OCI-M2 (cell line): ENCODE measurements around the gene KRT36.

Experiments used
- DNase-seq: peaks from one replicate; lab custom pipeline; 2025; ENCODE audit not compliant: unreplicated experiment; lab: John Stamatoyannopoulos, UW

Gene KRT36

GRCh38 chr17:41504246-41504977 is 14.7 kb upstream of the KRT36 start:
- no peak for DNase-seq

GRCh38 chr17:41503202-41503601 is 13.5 kb upstream of the KRT36 start:
- DNase-seq, result no peak

GRCh38 chr17:41500131-41500911 is 10.6 kb upstream of the KRT36 start:
- DNase-seq, result no peak

- DNase-seq, result no peak
Observed at GRCh38 chr17:41499714-41500113, 10.0 kb upstream of the KRT36 start.

- DNase-seq, result no peak
Observed at GRCh38 chr17:41498276-41498675, 8.6 kb upstream of the KRT36 start.

GRCh38 chr17:41496803-41497484 is 7.2 kb upstream of the KRT36 start:
- no peak for DNase-seq

GRCh38 chr17:41494524-41494923 is 4.8 kb upstream of the KRT36 start:
- no peak for DNase-seq

GRCh38 chr17:41492771-41493170 is 3.1 kb upstream of the KRT36 start:
- no peak for DNase-seq

- no peak for DNase-seq
Observed at GRCh38 chr17:41492351-41492750, 2.6 kb upstream of the KRT36 start.

- no peak for DNase-seq
Observed at GRCh38 chr17:41491476-41491875, 1.8 kb upstream of the KRT36 start.

- DNase-seq, result no peak
Observed at GRCh38 chr17:41490000-41490990, 585 bp upstream of the KRT36 start.

- no peak for DNase-seq
Observed at GRCh38 chr17:41486809-41487530, 2.7 kb downstream of the KRT36 start.

GRCh38 chr17:41486316-41486715 is 3.4 kb downstream of the KRT36 start:
- DNase-seq, result no peak

GRCh38 chr17:41484920-41485904 is 4.5 kb downstream of the KRT36 start:
- DNase-seq, result no peak

- DNase-seq, result no peak
Observed at GRCh38 chr17:41483991-41484826, 5.5 kb downstream of the KRT36 start.

GRCh38 chr17:41483531-41483930 is 6.2 kb downstream of the KRT36 start:
- no peak for DNase-seq

GRCh38 chr17:41481036-41481435 is 8.7 kb downstream of the KRT36 start, which contains the start of gene KRT35:
KRT35 (minus strand) TSS chr17:41481151; CDS start chr17:41481097, 54 bp downstream.
- DNase-seq, result no peak

GRCh38 chr17:41480581-41480980 is 9.1 kb downstream of the KRT36 start:
- DNase-seq, result no peak
